HG02938 (cell line): ENCODE measurements around the gene HEXD.
"Not testable (repeated sequence)": the region's sequence is repeated elsewhere in the genome, so short reads cannot be mapped to it uniquely, and the experiment has no call there.

ENCODE experiments used
- ATAC-seq: cut with Tn5 transposase; IDR thresholded peaks from one replicate; pipeline ENCODE4 v1.9.1; 2021; ENCODE audit warnings: mild to moderate bottlenecking, moderate library complexity; ENCODE audit not compliant: unreplicated experiment

HEXD gene

GRCh38 chr17:82394278-82394677, 23.9 kb upstream of the HEXD start:
- no peak for ATAC-seq

- no peak for ATAC-seq
Measured at GRCh38 chr17:82396601-82397435, 21.3 kb upstream of the HEXD start.

- ATAC-seq: no peak
Measured at GRCh38 chr17:82397449-82398335, 20.5 kb upstream of the HEXD start.

GRCh38 chr17:82399041-82399441, 19.1 kb upstream of the HEXD start:
- ATAC-seq: no peak

- ATAC-seq: no peak
Measured at GRCh38 chr17:82399601-82400101, 18.5 kb upstream of the HEXD start.

- no peak for ATAC-seq
Measured at GRCh38 chr17:82400206-82400605, 17.9 kb upstream of the HEXD start.

GRCh38 chr17:82400830-82401229, 17.3 kb upstream of the HEXD start:
- ATAC-seq: no peak

GRCh38 chr17:82402865-82403264, 15.3 kb upstream of the HEXD start:
- ATAC-seq: peak; percentile 77

- no peak for ATAC-seq
Measured at GRCh38 chr17:82403662-82404660, 14.2 kb upstream of the HEXD start.

GRCh38 chr17:82405051-82405450, 13.1 kb upstream of the HEXD start:
- ATAC-seq: no peak

GRCh38 chr17:82406131-82406671, 11.9 kb upstream of the HEXD start:
- ATAC-seq: no peak

GRCh38 chr17:82407255-82407654, 10.9 kb upstream of the HEXD start:
- no peak for ATAC-seq

GRCh38 chr17:82408288-82408937, 9.7 kb upstream of the HEXD start:
- no peak for ATAC-seq

- no peak for ATAC-seq
Measured at GRCh38 chr17:82408938-82409318, 9.2 kb upstream of the HEXD start.

- no peak for ATAC-seq
Measured at GRCh38 chr17:82410014-82410716, 8.0 kb upstream of the HEXD start.

GRCh38 chr17:82411396-82412053, 6.6 kb upstream of the HEXD start:
- ATAC-seq: no peak

- ATAC-seq: not testable (repeated sequence)
Measured at GRCh38 chr17:82412081-82412480, 6.1 kb upstream of the HEXD start.
